IPS DF 4.7 (cell line): ENCODE results near the gene TTLL8.
A peak's percentile ranks its signal among the peaks of the same experiment; 100 is the strongest.

Source experiments
- DNase-seq: peaks from one replicate; pipeline ENCODE4 v3.0.0-alpha.2; 2013; ENCODE audit warnings: low spot score; ENCODE audit errors: extremely low read depth

TTLL8 gene

GRCh38 chr22:50045211-50046018, 12.7 kb downstream of the TTLL8 start:
- no peak for DNase-seq

- DNase-seq: no peak
Observed at GRCh38 chr22:50044485-50045118, 13.5 kb downstream of the TTLL8 start.

- no peak for DNase-seq
Observed at GRCh38 chr22:50041361-50042065, 16.6 kb downstream of the TTLL8 start.

GRCh38 chr22:50040717-50041116, 17.4 kb downstream of the TTLL8 start:
- no peak for DNase-seq

- DNase-seq: no peak
Observed at GRCh38 chr22:50039669-50040443, 18.2 kb downstream of the TTLL8 start.

GRCh38 chr22:50035976-50036724, 21.9 kb downstream of the TTLL8 start:
- DNase-seq: no peak

GRCh38 chr22:50035131-50035881, 22.8 kb downstream of the TTLL8 start:
- no peak for DNase-seq

- DNase-seq: no peak
Observed at GRCh38 chr22:50034126-50035081, 23.7 kb downstream of the TTLL8 start.

- DNase-seq: no peak
Observed at GRCh38 chr22:50032941-50033601, 25.0 kb downstream of the TTLL8 start.

- no peak for DNase-seq
Observed at GRCh38 chr22:50032109-50032871, 25.8 kb downstream of the TTLL8 start.

- no peak for DNase-seq
Observed at GRCh38 chr22:50031189-50032091, 26.7 kb downstream of the TTLL8 start.

GRCh38 chr22:50030297-50031188, 27.6 kb downstream of the TTLL8 start:
- peak; percentile 49 for DNase-seq

GRCh38 chr22:50027639-50028537, 30.2 kb downstream of the TTLL8 start:
- DNase-seq: no peak

GRCh38 chr22:50025993-50026392, 32.1 kb downstream of the TTLL8 start:
- no peak for DNase-seq
